Stimulated activated CD4-positive, alpha-beta T cell treated with anti-CD3 and anti-CD28 coated beads, Interleukin-4, amount 100 ng/mL, for 24 hours (primary cell): ENCODE measurements around the gene PTPN3.

Experiments
- DNase-seq: peaks from one replicate; pipeline ENCODE4 v3.0.0-alpha.2; 2020

Gene PTPN3

GRCh38 chr9:109335121-109335520 is 163.0 kb downstream of the PTPN3 start:
- no peak for DNase-seq

DNA sequence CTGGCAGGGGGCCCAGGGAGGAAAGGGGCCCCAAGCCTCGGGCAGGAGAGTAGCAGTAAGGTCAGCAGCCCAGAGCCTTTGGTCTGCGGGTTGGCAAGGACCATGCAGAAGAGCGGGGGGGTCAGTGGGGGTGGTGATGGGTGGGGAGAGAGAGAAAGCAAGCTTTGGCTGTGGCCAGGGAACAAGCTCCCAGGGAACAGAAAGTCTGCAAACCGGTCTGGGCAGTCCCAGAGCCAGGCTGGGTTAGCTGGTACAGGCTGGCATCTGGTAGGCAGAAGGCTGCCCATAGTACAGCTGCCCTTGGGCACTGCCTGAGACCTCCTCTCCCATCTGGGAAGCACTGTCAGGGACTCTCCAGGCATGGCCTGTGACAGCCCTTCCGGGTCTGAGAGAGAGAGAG is 166.8 kb downstream of the PTPN3 start:
- DNase-seq: no peak

GRCh38 chr9:109329638-109330258 is 168.4 kb downstream of the PTPN3 start:
- DNase-seq: no peak

- DNase-seq: no peak
Measured at GRCh38 chr9:109328978-109329637, 169.0 kb downstream of the PTPN3 start.
